Uterus (tissue), 2 donors: ENCODE data around the gene ATP6V0A4.

Experiments
- POLR2A ChIP-seq, 2 donors: fragments of 450-650 bp; IDR thresholded peaks; one replicate each; pipeline ENCODE4 v1.6.1; 2016; ENCODE audit warnings: antibody characterized with exemption in 2 of 2, mild to moderate bottlenecking in 1 of 2, moderate library complexity in 1 of 2
- TF ChIP-seq, protein P1 (sequence below), 4 experiments: fragments of 200-600 bp in 2 of 4; fragments of 450-650 bp in 2 of 4; sonication (generic) in 2 of 4; IDR thresholded peaks; one replicate each; pipeline ENCODE4 v1.5.1; 2016 to 2019; ENCODE audit warnings: antibody characterized with exemption in 4 of 4, mild to moderate bottlenecking in 2 of 4, moderate library complexity in 1 of 4

DNA sequence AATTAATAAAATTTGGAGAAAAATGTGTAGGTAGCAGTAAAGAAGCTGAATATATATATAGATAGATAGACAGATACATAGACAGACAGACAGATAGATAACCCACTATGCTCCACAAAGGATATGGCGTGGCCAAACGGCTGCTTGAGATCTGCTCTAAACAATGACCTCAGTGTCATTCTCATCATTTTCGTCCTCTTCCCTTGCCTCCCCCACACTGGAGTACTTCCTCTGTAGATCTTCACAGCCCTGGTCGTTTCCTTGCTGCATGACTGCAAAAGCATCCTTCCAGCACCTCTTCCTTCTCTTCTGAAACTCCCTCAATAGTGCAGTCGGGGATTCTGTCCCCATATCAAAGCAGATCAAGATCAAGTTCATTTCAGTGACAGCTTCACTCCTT lies 35.6 kb upstream of the ATP6V0A4 start:
- TF ChIP-seq POLR2A (IDR thresholded peaks at IDR 0.05) = no peak
- TF ChIP-seq, protein P1, sequence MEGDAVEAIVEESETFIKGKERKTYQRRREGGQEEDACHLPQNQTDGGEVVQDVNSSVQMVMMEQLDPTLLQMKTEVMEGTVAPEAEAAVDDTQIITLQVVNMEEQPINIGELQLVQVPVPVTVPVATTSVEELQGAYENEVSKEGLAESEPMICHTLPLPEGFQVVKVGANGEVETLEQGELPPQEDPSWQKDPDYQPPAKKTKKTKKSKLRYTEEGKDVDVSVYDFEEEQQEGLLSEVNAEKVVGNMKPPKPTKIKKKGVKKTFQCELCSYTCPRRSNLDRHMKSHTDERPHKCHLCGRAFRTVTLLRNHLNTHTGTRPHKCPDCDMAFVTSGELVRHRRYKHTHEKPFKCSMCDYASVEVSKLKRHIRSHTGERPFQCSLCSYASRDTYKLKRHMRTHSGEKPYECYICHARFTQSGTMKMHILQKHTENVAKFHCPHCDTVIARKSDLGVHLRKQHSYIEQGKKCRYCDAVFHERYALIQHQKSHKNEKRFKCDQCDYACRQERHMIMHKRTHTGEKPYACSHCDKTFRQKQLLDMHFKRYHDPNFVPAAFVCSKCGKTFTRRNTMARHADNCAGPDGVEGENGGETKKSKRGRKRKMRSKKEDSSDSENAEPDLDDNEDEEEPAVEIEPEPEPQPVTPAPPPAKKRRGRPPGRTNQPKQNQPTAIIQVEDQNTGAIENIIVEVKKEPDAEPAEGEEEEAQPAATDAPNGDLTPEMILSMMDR (IDR thresholded peaks at IDR 0.05) = no peak
